Limb (tissue), 2 donors: ENCODE results near the gene FAM171A2.
"Not testable (repeated sequence)": the region's sequence is repeated elsewhere in the genome, so short reads cannot be mapped to it uniquely, and the experiment has no call there.

Experiments used
- DNase-seq, 2 donors: peaks; one replicate each; pipeline ENCODE4 v3.0.0-alpha.2; 2016; ENCODE audit errors: extremely low spot score in 2 of 2

FAM171A2 gene

GRCh38 chr17:44363613-44364159, at the start of gene FAM171A2:
Gene FAM171A2, minus strand, starts transcription at chr17:44363853. Its CDS starts 139 bp downstream, at chr17:44363714.
- peak; percentile 74 to 92 for DNase-seq

GRCh38 chr17:44409309-44410028, 45.8 kb upstream of the FAM171A2 start:
- DNase-seq: no peak

- DNase-seq: no peak
Observed at GRCh38 chr17:44408786-44409185, 45.1 kb upstream of the FAM171A2 start.

GRCh38 chr17:44402564-44403172, 39.0 kb upstream of the FAM171A2 start:
- no peak for DNase-seq

- DNase-seq: no peak
Observed at GRCh38 chr17:44400226-44400847, 36.7 kb upstream of the FAM171A2 start.

- no peak for DNase-seq
Observed at GRCh38 chr17:44398692-44399691, 35.3 kb upstream of the FAM171A2 start.

- no peak for DNase-seq
Observed at GRCh38 chr17:44397479-44398440, 34.1 kb upstream of the FAM171A2 start.

GRCh38 chr17:44396946-44397345, 33.3 kb upstream of the FAM171A2 start:
- no peak for DNase-seq

- DNase-seq: no peak
Observed at GRCh38 chr17:44394833-44395232, 31.2 kb upstream of the FAM171A2 start.

GRCh38 chr17:44394112-44394511, 30.5 kb upstream of the FAM171A2 start:
- DNase-seq: not testable (repeated sequence)

GRCh38 chr17:44390250-44390870, 26.7 kb upstream of the FAM171A2 start:
- DNase-seq: no peak

GRCh38 chr17:44389723-44390202, 26.1 kb upstream of the FAM171A2 start:
- DNase-seq: no peak

- DNase-seq: no peak
Observed at GRCh38 chr17:44389281-44389680, 25.6 kb upstream of the FAM171A2 start, which contains the start of gene ITGA2B. Gene ITGA2B, minus strand, starts transcription at chr17:44389649. Its CDS starts 176 bp downstream, at chr17:44389473.

GRCh38 chr17:44387804-44388203, 24.2 kb upstream of the FAM171A2 start:
- no peak for DNase-seq

- DNase-seq: no peak
Observed at GRCh38 chr17:44386182-44386525, 22.5 kb upstream of the FAM171A2 start.

GRCh38 chr17:44385287-44386181, 21.9 kb upstream of the FAM171A2 start:
- peak; percentile 78 to 92 for DNase-seq

- DNase-seq: no peak
Observed at GRCh38 chr17:44384823-44385286, 21.2 kb upstream of the FAM171A2 start.

- no peak for DNase-seq
Observed at GRCh38 chr17:44384281-44384822, 20.7 kb upstream of the FAM171A2 start.
